Smooth muscle cell of the brain vasculature (primary cell): Measurements from ENCODE around the gene USP5.
A peak's percentile ranks its signal among the peaks of the same experiment; 100 is the strongest.
"Not testable (repeated sequence)": the region's sequence is repeated elsewhere in the genome, so short reads cannot be mapped to it uniquely, and the experiment has no call there.

Source experiments
- DNase-seq: peaks from one replicate; pipeline ENCODE4 v3.0.0-alpha.2; 2012; ENCODE audit warnings: low read depth, low spot score

The USP5 gene

GRCh38 chr12:6887460-6887859 is 35.5 kb downstream of the USP5 start:
- DNase-seq = no peak

- no peak for DNase-seq
These were observed 36.4 kb downstream of the USP5 start for GRCh38 chr12:6888360-6888759.

- DNase-seq = not testable (repeated sequence)
These were observed 36.8 kb downstream of the USP5 start for GRCh38 chr12:6888794-6889193.

- DNase-seq = not testable (repeated sequence)
These were observed 38.0 kb downstream of the USP5 start for GRCh38 chr12:6889775-6890573.

- DNase-seq = peak; percentile 93
These were observed 39.1 kb downstream of the USP5 start for GRCh38 chr12:6890789-6891645.

- DNase-seq = no peak
These were observed 39.7 kb downstream of the USP5 start for GRCh38 chr12:6891646-6892001.

- DNase-seq = not testable (repeated sequence)
These were observed 40.7 kb downstream of the USP5 start for GRCh38 chr12:6892683-6893082.

- DNase-seq = no peak
These were observed 42.4 kb downstream of the USP5 start for GRCh38 chr12:6894321-6894720.

- DNase-seq = no peak
These were observed 45.0 kb downstream of the USP5 start for GRCh38 chr12:6896846-6897435.

- no peak for DNase-seq
These were observed 47.5 kb downstream of the USP5 start for GRCh38 chr12:6899427-6899826.

- DNase-seq = no peak
These were observed 48.0 kb downstream of the USP5 start for GRCh38 chr12:6899837-6900519.

- DNase-seq = no peak
These were observed 50.5 kb downstream of the USP5 start for GRCh38 chr12:6902448-6902847.

- no peak for DNase-seq
These were observed 51.8 kb downstream of the USP5 start for GRCh38 chr12:6903722-6904121.

- peak; percentile 89 for DNase-seq
These were observed 52.6 kb downstream of the USP5 start, which contains the start of gene LRRC23 for GRCh38 chr12:6904280-6905276. TSS of gene LRRC23 (plus strand) at chr12:6904822. CDS start at chr12:6905634, 812 bp downstream.

GRCh38 chr12:6905414-6906040 is 53.6 kb downstream of the USP5 start:
- DNase-seq = no peak

- not testable (repeated sequence) for DNase-seq
These were observed 56.2 kb downstream of the USP5 start for GRCh38 chr12:6908141-6908540.

- DNase-seq = no peak
These were observed 57.6 kb downstream of the USP5 start for GRCh38 chr12:6909421-6910145.

- DNase-seq = no peak
These were observed 60.4 kb downstream of the USP5 start for GRCh38 chr12:6912164-6912935.
